Colon (tissue), 2 donors: ENCODE results near the gene LAIR1.
"Not testable (repeated sequence)": the region's sequence is repeated elsewhere in the genome, so short reads cannot be mapped to it uniquely, and the experiment has no call there.

Experiments used
- FAIRE-seq: peaks from 2 replicates; lab custom pipeline; 2012; peaks lifted over from hg19 to GRCh38; lab: Jason Lieb, UNC
- donor health status: control.
- donor health status: control.

Gene LAIR1

GRCh38 chr19:54376610-54377285, 12.0 kb upstream of the LAIR1 start:
- FAIRE-seq: no peak

GRCh38 chr19:54375181-54375938, 10.6 kb upstream of the LAIR1 start:
- not testable (repeated sequence) for FAIRE-seq

DNA sequence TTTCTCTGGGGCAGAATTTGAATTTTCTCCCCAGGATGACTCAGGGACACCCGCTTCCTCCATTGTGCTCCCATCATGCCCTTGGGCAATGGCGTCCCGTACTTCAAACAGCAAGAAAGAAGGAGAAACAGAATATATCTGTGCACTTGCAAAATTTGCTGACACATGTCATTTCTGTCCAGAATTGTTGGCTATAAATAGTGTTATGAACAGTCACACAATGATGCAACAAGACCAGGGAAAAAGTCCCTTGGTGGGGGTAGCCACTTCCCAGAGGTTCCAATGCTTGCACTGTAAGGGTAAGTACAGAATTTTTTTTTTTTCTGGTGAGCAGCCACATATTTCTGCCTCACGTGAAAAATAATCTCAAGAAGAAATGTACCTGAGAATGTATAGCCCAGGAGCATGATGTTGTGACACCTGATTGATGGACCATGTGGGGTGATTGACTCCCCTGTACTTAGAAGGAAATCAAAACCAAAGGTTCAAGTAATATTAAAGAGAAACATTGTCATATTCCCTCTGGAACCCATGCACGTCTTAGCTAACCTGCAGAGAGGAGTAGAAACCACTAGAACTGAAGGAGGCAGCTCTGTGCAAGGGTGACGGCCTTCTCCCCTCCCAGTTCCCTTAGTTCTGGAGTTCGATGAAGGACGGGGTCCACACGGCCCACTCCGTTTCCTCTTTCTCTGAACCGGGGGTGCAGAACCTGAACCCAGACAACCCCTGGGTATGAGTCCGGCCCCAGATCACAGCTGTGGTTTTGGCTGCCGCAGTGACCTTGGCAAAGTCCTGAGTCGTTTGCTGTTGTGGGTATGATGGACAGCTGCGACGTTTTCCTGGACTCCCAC, 9.3 kb upstream of the LAIR1 start:
- FAIRE-seq: no peak

DNA sequence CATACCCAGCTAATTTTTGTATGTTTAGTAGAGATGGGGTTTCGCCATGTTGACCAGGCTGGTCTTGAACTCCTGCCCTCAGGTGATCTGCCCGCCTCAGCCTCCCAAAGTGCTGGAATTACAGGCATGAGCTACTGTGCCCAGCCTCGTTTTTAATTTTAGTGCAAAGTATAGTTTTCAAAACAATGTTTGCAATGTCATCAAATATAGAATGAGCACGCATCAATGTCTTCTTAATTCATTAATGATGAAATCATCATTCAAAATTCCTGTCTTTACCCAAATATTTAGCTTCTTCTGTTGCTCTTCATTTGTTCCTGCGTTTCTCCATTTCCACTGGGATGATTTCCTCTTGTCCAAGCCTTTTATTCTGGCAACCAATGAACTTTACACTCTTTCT, 6.7 kb upstream of the LAIR1 start:
- not testable (repeated sequence) for FAIRE-seq

DNA sequence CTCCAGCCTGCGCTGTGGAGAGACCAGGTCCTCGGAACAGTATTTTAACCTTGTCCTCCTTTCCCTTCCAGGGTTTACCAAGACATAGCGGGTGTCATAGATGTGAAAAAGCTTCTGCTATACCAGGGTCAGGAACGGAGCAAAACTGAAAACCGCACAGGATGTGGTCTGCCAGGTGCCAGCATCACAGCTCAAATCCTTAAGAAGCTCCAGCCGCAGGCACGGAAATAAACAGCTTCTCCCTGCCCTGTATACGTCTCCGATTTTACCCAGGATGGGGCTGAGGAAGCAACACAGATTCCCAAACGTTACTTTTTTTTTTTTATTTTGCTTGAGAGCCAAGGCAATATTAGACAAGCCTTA, 5.7 kb upstream of the LAIR1 start:
- FAIRE-seq: not testable (repeated sequence)

DNA sequence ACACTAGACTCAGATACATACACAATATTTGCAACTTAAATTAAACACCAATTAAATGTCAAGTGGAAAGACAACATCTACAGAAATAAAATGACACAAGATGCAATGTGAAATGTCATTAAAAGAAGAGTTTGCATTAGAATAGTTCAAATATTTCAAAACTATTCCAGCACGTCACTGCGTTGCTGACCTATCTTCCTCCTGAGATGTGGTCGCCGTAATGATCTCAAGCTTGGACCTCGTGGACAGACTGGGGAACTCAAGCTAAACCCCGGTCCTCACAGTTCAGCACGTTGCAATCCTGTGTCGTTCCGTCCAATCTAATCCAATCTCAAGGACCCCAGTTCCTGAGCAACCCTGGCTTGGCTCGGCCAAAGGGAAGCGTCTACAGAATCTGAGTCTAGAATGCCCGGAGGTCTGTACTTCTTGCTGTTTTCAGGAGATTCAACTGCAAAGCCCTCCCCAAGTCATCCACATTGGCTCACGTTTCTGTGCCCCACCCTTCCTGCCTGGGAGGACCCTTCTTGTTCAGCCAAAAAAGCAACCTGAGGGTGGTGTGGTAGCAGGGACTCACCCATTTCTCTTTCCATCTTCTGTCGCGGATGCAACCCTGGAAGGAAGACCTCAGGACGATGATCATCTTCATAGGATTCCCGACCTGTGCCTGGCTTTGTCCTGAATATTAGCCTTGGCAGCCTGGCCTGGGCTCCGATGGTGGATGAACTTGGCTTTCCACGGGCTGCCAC, 5.1 kb upstream of the LAIR1 start:
- not testable (repeated sequence) for FAIRE-seq

- no peak for FAIRE-seq
Measured at GRCh38 chr19:54369082-54369687, 4.5 kb upstream of the LAIR1 start.

- no peak for FAIRE-seq
Measured at GRCh38 chr19:54366811-54367210, 2.1 kb upstream of the LAIR1 start.

GRCh38 chr19:54365798-54366197, 1.1 kb upstream of the LAIR1 start:
- not testable (repeated sequence) for FAIRE-seq

GRCh38 chr19:54361680-54362422, 2.9 kb downstream of the LAIR1 start:
- not testable (repeated sequence) for FAIRE-seq

- not testable (repeated sequence) for FAIRE-seq
Measured at GRCh38 chr19:54359149-54359820, 5.4 kb downstream of the LAIR1 start.

DNA sequence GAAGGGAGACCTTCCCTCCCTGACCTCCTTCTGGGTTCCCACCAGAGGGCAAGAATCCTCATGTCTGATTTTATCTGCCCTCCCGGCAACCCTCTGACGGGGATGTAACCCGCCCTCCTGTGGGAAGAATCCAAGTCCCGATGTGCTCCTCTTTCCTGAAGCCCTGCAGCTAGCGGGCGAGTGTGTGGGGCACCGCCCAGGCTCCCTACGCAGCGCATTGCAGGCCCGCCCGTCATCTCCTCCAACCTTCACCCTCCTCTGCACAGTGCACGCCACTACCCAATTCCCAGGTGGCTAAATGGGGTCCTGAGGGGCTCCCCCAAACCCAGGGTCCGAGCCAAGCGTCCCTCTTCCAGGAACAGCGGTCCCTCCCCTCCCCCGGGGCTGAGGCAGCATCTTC, 7.3 kb downstream of the LAIR1 start:
- no peak for FAIRE-seq

GRCh38 chr19:54356444-54357056, 8.2 kb downstream of the LAIR1 start:
- no peak for FAIRE-seq

DNA sequence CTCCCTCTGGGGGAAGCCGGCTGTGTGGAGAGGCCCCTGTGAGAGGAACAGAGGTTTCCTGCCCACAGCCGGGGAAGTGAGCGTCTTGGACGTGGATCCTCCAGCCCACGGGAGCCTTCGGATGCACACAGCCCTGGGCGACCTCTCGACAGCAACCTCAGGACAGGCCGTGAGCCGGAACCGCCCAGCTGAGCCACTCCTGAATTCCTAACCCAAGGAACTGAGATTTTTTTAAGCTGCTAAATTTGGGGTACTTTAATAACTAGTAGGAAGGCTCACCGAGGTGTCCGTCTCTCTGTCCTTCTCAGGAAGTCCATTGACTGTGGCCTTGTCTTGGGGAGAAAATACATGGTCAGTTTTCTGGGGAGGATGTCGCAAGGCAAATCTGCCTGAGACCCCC, 9.1 kb downstream of the LAIR1 start:
- FAIRE-seq: no peak

GRCh38 chr19:54354761-54355160, 10.0 kb downstream of the LAIR1 start:
- FAIRE-seq: no peak

DNA sequence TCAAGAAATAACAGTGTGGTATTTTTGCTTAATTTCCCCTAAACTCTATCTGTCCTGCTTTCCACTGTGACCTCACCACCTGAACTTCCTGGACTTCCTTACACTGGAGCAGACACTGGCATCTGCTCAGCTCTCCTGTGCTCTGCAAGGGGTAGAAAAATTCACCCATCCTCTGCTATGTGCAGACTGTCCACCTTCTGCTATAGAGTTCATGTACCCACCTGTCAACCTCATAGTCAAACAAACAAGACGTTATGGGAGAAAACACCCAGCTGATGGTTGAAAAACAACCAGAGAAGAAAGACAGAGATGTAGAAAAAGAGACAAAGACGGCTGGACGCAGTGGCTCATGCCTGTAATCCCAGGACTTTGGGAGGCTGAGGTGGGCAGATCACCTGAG, 12.2 kb downstream of the LAIR1 start:
- no peak for FAIRE-seq

DNA sequence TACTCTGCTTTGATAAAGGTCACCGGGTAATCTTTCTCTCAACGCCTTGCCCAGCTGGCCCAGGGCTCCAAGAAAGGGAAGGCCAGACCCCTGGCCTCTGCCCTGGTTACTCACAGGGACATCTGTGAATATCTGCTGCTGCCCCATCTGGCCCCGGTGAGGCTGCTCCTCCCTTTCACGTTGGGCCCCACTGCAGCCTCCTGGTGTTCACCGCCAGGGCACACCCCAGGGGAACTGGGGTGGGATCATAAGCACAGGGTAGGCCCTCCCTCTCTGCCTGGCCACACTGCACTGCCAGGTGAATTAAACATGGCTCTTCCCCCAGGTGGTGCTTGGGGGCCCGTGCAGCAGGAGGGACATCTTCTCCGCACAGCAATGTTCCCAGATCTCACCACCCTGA, 12.7 kb downstream of the LAIR1 start:
- FAIRE-seq: no peak

- no peak for FAIRE-seq
Measured at GRCh38 chr19:54351474-54351873, 13.3 kb downstream of the LAIR1 start.

GRCh38 chr19:54345938-54346386, 18.8 kb downstream of the LAIR1 start:
- FAIRE-seq: no peak

DNA sequence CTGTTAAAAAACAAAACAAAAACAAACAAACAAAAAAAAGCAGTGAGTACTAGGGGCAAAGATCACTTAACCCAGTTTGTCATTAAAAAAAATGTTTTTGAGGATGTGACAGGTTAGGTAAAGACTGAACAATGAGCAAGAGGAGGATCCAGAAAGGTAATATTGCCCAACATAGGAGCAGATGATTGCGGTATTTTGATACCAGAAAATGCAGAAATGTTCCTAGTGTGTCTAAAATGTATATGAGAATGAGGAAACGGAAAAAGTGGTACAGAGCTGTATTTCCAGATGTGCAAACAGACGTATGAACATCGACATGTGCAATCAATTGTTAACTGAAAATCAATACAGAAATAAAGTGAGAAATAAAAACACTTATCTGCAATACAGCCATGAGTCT, 20.9 kb downstream of the LAIR1 start:
- FAIRE-seq: no peak
